GM23338 (cell line): ENCODE measurements around the gene CD247. TPM values are rescaled to one million over a fixed set of nuclear protein-coding genes. Genes with fewer than 3 reads are reported as not detected.

Source experiments
- ATAC-seq: fragments of 200-7000 bp; cut with Tn5 transposase; 3 replicates; pipeline ENCODE4 v1.9.1; 2020
- DNase-seq: peaks from one replicate; pipeline ENCODE4 v3.0.0-alpha.2; 2015; ENCODE audit warnings: low spot score
- H2AFZ ChIP-seq: fragments of 200-600 bp; sonication (generic); 2 replicates; pipeline ENCODE4 v1.8.0; 2016; ENCODE audit warnings: antibody characterized with exemption, mild to moderate bottlenecking, moderate library complexity
- H3F3A ChIP-seq: fragments of 200-600 bp; sonication (generic); replicated peaks from 2 replicates; pipeline ENCODE4 v1.8.0; 2017; ENCODE audit warnings: antibody characterized with exemption, mixed run types, low read depth
- H3K27ac ChIP-seq: fragments of 200-600 bp; sonication (generic); 2 replicates; pipeline ENCODE4 v1.6.1; 2016; ENCODE audit warnings: low read depth
- H3K27me3 ChIP-seq: fragments of 200-600 bp; sonication (generic); 2 replicates; pipeline ENCODE4 v1.8.0; 2016; ENCODE audit warnings: mild to moderate bottlenecking, mixed run types, moderate library complexity; ENCODE audit not compliant: insufficient read depth
- H3K36me3 ChIP-seq: fragments of 200-600 bp; sonication (generic); 2 replicates; pipeline ENCODE4 v1.8.0; 2016; ENCODE audit warnings: mild to moderate bottlenecking; ENCODE audit not compliant: insufficient read depth
- H3K4me1 ChIP-seq: fragments of 200-600 bp; sonication (generic); 2 replicates; pipeline ENCODE4 v1.8.0; 2016; ENCODE audit warnings: mild to moderate bottlenecking, moderate library complexity; ENCODE audit not compliant: insufficient read depth
- H3K4me2 ChIP-seq: fragments of 200-600 bp; sonication (generic); 2 replicates; pipeline ENCODE4 v1.7.1; 2017; ENCODE audit warnings: mixed run types
- H3K4me3 ChIP-seq: fragments of 200-600 bp; sonication (generic); 2 replicates; pipeline ENCODE4 v1.6.1; 2016; ENCODE audit warnings: mixed run types
- H3K79me2 ChIP-seq: fragments of 200-600 bp; sonication (generic); replicated peaks from 2 replicates; pipeline ENCODE4 v1.8.0; 2017; ENCODE audit warnings: mild to moderate bottlenecking; ENCODE audit not compliant: insufficient read depth
- H3K9me2 ChIP-seq: fragments of 200-600 bp; sonication (generic); 2 replicates; pipeline ENCODE4 v1.8.0; 2017; ENCODE audit not compliant: insufficient read depth
- H4K20me1 ChIP-seq: fragments of 200-600 bp; sonication (generic); replicated peaks from 2 replicates; pipeline ENCODE4 v1.8.0; 2017; ENCODE audit warnings: mild to moderate bottlenecking; ENCODE audit not compliant: insufficient read depth
- H3K27ac Mint-ChIP-seq: 2 replicates; pipeline ENCODE4 v1.8.0; 2020; ENCODE audit warnings: inconsistent platforms, mild to moderate bottlenecking, moderate library complexity, mixed read lengths
- H3K27me3 Mint-ChIP-seq: 3 replicates; pipeline ENCODE4 v1.8.0; 2022; ENCODE audit warnings: low read depth, mild to moderate bottlenecking, moderate library complexity, mixed read lengths, inconsistent platforms; ENCODE audit not compliant: insufficient read depth, poor library complexity
- H3K36me3 Mint-ChIP-seq: 3 replicates; pipeline ENCODE4 v1.8.0; 2021; ENCODE audit warnings: low read depth, mild to moderate bottlenecking, inconsistent platforms, moderate library complexity, mixed read lengths
- H3K4me1 Mint-ChIP-seq: 3 replicates; pipeline ENCODE4 v1.8.0; 2020; ENCODE audit warnings: mild to moderate bottlenecking, inconsistent platforms, mixed read lengths
- H3K4me3 Mint-ChIP-seq: 3 replicates; pipeline ENCODE4 v1.8.0; 2021; ENCODE audit warnings: moderate library complexity, mild to moderate bottlenecking, inconsistent platforms, mixed read lengths
- H3K9me3 Mint-ChIP-seq: 3 replicates; pipeline ENCODE4 v1.8.0; 2020; ENCODE audit warnings: moderate library complexity, mild to moderate bottlenecking, inconsistent platforms, mixed read lengths
- JUNB ChIP-seq: IDR thresholded peaks from one replicate; pipeline ENCODE4 v1.6.1; 2016; ENCODE audit warnings: antibody characterized with exemption; ENCODE audit not compliant: unreplicated experiment
- NANOG ChIP-seq: IDR thresholded peaks from 2 replicates; pipeline ENCODE4 v1.6.1; 2016; ENCODE audit warnings: antibody characterized with exemption, borderline replicate concordance
- STAT1 ChIP-seq: IDR thresholded peaks from one replicate; pipeline ENCODE4 v1.6.1; 2016; ENCODE audit warnings: antibody characterized with exemption; ENCODE audit not compliant: unreplicated experiment
- ZNF114 ChIP-seq: fragments of 250-450 bp; sonication (Bioruptor Pico); IDR thresholded peaks from 2 replicates; pipeline ENCODE4 v1.5.0; 2020; ENCODE audit warnings: mild to moderate bottlenecking, moderate library complexity
- ZNF331 ChIP-seq: fragments of 250-450 bp; sonication (Bioruptor Pico); IDR thresholded peaks from 2 replicates; pipeline ENCODE4 v1.5.0; 2020; ENCODE audit warnings: low read depth, mild to moderate bottlenecking, moderate library complexity
- polyA plus RNA-seq: library from polyadenylated mRNA; unstranded; fragments of >200 nt; fragmentation: Nextera tagmentation; extraction: Ambion mirVana; gene quantifications from 2 replicates; pipeline ENCODE4 v1.2.1, GENCODE V29; 2016
- total RNA-seq: library from RNA; depleted of rRNA; stranded (reverse); fragments of >200 nt; shearing (Covaris generic); gene quantifications from 2 replicates; pipeline ENCODE4 v1.2.3, GENCODE V29; 2014; rRNA removed
- TF ChIP-seq, protein P1 (sequence below), 2 experiments: fragments of 200-600 bp in 1 of 2; sonication (generic) in 1 of 2; conservative IDR thresholded peaks; 2 replicates each; pipeline versions ENCODE4 v1.5.1 to v1.6.1; 2016 to 2017; ENCODE audit warnings: antibody characterized with exemption in 2 of 2, low read depth in 2 of 2, mild to moderate bottlenecking in 2 of 2, moderate library complexity in 1 of 2
- TF ChIP-seq, protein P2 (sequence below): IDR thresholded peaks from one replicate; pipeline ENCODE4 v1.6.1; 2018; ENCODE audit warnings: antibody characterized with exemption; ENCODE audit not compliant: unreplicated experiment
- TF ChIP-seq, protein P3 (sequence below): IDR thresholded peaks from 2 replicates; pipeline ENCODE4 v1.6.1; 2016; ENCODE audit warnings: antibody characterized with exemption

Gene CD247
- total and polyA plus RNA-seq, 2 experiments from 2014 or later: 1.2 to 1.4 TPM

DNA sequence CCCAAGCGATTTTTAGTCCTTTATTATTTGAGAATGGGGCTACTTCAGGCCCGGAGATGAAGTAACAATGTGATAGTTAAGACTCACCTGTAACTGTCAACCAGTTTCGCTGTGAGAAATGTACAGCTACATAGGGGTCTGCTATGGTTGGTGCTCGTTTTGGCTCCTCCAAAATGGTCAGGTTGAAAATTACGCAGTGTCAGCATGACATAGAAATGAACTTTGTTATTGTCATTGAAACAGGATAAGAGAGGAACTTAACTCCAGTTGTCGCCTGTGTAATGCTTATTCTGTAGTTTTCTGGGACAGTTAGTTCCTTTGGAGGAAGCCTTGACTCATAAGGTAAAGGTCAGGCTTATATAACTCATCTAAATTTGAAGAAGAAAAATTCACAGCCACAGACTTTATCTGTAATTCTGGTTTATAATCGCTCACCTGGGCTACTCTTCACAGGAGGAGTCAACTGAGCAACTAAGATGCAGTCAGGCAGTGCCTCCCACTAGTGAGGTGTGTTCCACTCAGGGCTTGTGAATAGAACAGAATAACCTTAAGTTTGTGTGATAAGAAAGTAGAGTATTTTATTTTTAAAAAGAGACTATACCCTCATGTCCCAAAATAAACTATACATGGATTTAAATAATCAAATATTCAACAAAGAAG lies 130.9 kb downstream of the CD247 start:
- peaks cover 48% of the 10 kb centered on the region for H3K36me3 Mint-ChIP-seq
- Histone ChIP-seq H3K4me1 (no peaks in the 10 kb centered on the region), H3K36me3 (peaks cover 20% of the 10 kb centered on the region), H4K20me1 (no peaks in the 10 kb centered on the region), H3F3A (no peaks in the 10 kb centered on the region), H3K4me2 (no peak overlapping the region), H3K79me2 (no peaks in the 10 kb centered on the region), H3K4me3 (no peak overlapping the region), H2AFZ (no peak overlapping the region), H3K27ac (no peak overlapping the region), H3K27me3 (no peaks in the 10 kb centered on the region), H3K9me2 (no peaks in the 10 kb centered on the region)
- DNase-seq (no peak), ATAC-seq (no peak)
- H3K9me3 Mint-ChIP-seq: no peaks in the 10 kb centered on the region
- no peak overlapping the region for H3K27ac Mint-ChIP-seq
- H3K4me3 Mint-ChIP-seq: no peak overlapping the region
- H3K4me1 Mint-ChIP-seq: no peaks in the 10 kb centered on the region
- TF ChIP-seq, protein P1, sequence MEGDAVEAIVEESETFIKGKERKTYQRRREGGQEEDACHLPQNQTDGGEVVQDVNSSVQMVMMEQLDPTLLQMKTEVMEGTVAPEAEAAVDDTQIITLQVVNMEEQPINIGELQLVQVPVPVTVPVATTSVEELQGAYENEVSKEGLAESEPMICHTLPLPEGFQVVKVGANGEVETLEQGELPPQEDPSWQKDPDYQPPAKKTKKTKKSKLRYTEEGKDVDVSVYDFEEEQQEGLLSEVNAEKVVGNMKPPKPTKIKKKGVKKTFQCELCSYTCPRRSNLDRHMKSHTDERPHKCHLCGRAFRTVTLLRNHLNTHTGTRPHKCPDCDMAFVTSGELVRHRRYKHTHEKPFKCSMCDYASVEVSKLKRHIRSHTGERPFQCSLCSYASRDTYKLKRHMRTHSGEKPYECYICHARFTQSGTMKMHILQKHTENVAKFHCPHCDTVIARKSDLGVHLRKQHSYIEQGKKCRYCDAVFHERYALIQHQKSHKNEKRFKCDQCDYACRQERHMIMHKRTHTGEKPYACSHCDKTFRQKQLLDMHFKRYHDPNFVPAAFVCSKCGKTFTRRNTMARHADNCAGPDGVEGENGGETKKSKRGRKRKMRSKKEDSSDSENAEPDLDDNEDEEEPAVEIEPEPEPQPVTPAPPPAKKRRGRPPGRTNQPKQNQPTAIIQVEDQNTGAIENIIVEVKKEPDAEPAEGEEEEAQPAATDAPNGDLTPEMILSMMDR (conservative IDR thresholded peaks at IDR 0.05; ENCODE audit: low read depth in 2 of 2): no peak
- TF ChIP-seq NANOG (no peak), STAT1 (no peak), ZNF114 (CRISPR knock-in tag) (no peak), ZNF331 (CRISPR knock-in tag) (no peak), JUNB (no peak)
- TF ChIP-seq, protein P2, sequence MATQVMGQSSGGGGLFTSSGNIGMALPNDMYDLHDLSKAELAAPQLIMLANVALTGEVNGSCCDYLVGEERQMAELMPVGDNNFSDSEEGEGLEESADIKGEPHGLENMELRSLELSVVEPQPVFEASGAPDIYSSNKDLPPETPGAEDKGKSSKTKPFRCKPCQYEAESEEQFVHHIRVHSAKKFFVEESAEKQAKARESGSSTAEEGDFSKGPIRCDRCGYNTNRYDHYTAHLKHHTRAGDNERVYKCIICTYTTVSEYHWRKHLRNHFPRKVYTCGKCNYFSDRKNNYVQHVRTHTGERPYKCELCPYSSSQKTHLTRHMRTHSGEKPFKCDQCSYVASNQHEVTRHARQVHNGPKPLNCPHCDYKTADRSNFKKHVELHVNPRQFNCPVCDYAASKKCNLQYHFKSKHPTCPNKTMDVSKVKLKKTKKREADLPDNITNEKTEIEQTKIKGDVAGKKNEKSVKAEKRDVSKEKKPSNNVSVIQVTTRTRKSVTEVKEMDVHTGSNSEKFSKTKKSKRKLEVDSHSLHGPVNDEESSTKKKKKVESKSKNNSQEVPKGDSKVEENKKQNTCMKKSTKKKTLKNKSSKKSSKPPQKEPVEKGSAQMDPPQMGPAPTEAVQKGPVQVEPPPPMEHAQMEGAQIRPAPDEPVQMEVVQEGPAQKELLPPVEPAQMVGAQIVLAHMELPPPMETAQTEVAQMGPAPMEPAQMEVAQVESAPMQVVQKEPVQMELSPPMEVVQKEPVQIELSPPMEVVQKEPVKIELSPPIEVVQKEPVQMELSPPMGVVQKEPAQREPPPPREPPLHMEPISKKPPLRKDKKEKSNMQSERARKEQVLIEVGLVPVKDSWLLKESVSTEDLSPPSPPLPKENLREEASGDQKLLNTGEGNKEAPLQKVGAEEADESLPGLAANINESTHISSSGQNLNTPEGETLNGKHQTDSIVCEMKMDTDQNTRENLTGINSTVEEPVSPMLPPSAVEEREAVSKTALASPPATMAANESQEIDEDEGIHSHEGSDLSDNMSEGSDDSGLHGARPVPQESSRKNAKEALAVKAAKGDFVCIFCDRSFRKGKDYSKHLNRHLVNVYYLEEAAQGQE: no peak
- TF ChIP-seq, protein P3, sequence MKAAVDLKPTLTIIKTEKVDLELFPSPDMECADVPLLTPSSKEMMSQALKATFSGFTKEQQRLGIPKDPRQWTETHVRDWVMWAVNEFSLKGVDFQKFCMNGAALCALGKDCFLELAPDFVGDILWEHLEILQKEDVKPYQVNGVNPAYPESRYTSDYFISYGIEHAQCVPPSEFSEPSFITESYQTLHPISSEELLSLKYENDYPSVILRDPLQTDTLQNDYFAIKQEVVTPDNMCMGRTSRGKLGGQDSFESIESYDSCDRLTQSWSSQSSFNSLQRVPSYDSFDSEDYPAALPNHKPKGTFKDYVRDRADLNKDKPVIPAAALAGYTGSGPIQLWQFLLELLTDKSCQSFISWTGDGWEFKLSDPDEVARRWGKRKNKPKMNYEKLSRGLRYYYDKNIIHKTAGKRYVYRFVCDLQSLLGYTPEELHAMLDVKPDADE: no peak
- H3K27me3 Mint-ChIP-seq: no peaks in the 10 kb centered on the region

Other genes with a start within 250 kb of the CD247 start
- 42.7 and 49.4 TPM in 2 replicates for gene CREG1, start 35.2 kb upstream of the CD247 start, total RNA-seq
- 16.7 and 21.2 TPM in 2 replicates for gene CREG1, start 35.2 kb upstream of the CD247 start, polyA plus RNA-seq
- 0.73 TPM in 1 of 2 replicates, not detected in the other for gene RCSD1, start 111.7 kb upstream of the CD247 start, total RNA-seq
- 0.18 and 0.42 TPM in 2 replicates for gene RCSD1, start 111.7 kb upstream of the CD247 start, polyA plus RNA-seq
- gene MPZL1, start 203.5 kb upstream of the CD247 start, total RNA-seq: 85.1 and 86.5 TPM in 2 replicates
- gene MPZL1, start 203.5 kb upstream of the CD247 start, polyA plus RNA-seq: 26.6 and 35.1 TPM in 2 replicates